A673 (cell line): ENCODE measurements around the gene STAP1.

Experiments
- EZH2 ChIP-seq: fragments of 200-600 bp; sonication (generic); IDR thresholded peaks from 2 replicates; pipeline ENCODE4 v1.6.1; 2017; ENCODE audit warnings: borderline replicate concordance, low read depth, mild to moderate bottlenecking, mixed read lengths, antibody characterized with exemption, low read length; ENCODE audit not compliant: poor library complexity, severe bottlenecking
- TF ChIP-seq, protein P1 (sequence below): fragments of 300-800, 200-600 bp; sonication (generic); conservative IDR thresholded peaks from 2 replicates; pipeline ENCODE4 v1.5.1; 2017; ENCODE audit warnings: low read depth, mild to moderate bottlenecking, antibody characterized with exemption, low read length, moderate library complexity, mixed read lengths

GRCh38 chr4:67570537-67570936, 12.0 kb downstream of the STAP1 start:
- TF ChIP-seq, protein P1, sequence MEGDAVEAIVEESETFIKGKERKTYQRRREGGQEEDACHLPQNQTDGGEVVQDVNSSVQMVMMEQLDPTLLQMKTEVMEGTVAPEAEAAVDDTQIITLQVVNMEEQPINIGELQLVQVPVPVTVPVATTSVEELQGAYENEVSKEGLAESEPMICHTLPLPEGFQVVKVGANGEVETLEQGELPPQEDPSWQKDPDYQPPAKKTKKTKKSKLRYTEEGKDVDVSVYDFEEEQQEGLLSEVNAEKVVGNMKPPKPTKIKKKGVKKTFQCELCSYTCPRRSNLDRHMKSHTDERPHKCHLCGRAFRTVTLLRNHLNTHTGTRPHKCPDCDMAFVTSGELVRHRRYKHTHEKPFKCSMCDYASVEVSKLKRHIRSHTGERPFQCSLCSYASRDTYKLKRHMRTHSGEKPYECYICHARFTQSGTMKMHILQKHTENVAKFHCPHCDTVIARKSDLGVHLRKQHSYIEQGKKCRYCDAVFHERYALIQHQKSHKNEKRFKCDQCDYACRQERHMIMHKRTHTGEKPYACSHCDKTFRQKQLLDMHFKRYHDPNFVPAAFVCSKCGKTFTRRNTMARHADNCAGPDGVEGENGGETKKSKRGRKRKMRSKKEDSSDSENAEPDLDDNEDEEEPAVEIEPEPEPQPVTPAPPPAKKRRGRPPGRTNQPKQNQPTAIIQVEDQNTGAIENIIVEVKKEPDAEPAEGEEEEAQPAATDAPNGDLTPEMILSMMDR, result no peak
- TF ChIP-seq EZH2, result no peak
